HEK293T (cell line): ENCODE data around the gene STAG1.

Experiments
- CTCF ChIA-PET: fragments of 350-600 bp; formaldehyde crosslinking; extraction: SDS; loops from one replicate; lab custom pipeline; 2021; ENCODE audit warnings: antibody characterized with exemption, inconsistent platforms; lab: Yijun Ruan, JAX
- POLR2A ChIA-PET: fragments of 350-600 bp; formaldehyde crosslinking; extraction: SDS; loops from one replicate; lab custom pipeline; 2020; ENCODE audit warnings: antibody characterized with exemption, inconsistent platforms; lab: Yijun Ruan, JAX
- DNase-seq: peaks from one replicate; pipeline ENCODE4 v3.0.0; 2012; ENCODE audit warnings: mixed read lengths; ENCODE audit errors: extremely low spot score
- ARNT ChIP-seq: fragments of 450-650 bp; IDR thresholded peaks from 2 replicates; pipeline ENCODE4 v1.6.1; 2017; ENCODE audit warnings: mild to moderate bottlenecking
- BHLHE40 ChIP-seq: fragments of 450-650 bp; IDR thresholded peaks from 2 replicates; pipeline ENCODE4 v1.6.1; 2016; ENCODE audit warnings: mild to moderate bottlenecking, moderate library complexity, borderline replicate concordance
- CTBP1 ChIP-seq: fragments of 450-650 bp; IDR thresholded peaks from 2 replicates; pipeline ENCODE4 v1.6.1; 2016; ENCODE audit warnings: borderline replicate concordance
- ELF4 ChIP-seq: fragments of 450-650 bp; IDR thresholded peaks from 2 replicates; pipeline ENCODE4 v1.6.1; 2017; ENCODE audit warnings: antibody characterized with exemption
- FOXA1 ChIP-seq: fragments of 450-650 bp; IDR thresholded peaks from 2 replicates; pipeline ENCODE4 v1.6.1; 2016; ENCODE audit warnings: mild to moderate bottlenecking
- FOXK2 ChIP-seq: fragments of 450-650 bp; IDR thresholded peaks from 2 replicates; pipeline ENCODE4 v1.6.1; 2016; ENCODE audit warnings: mild to moderate bottlenecking
- FOXM1 ChIP-seq: fragments of 450-650 bp; IDR thresholded peaks from 2 replicates; pipeline ENCODE4 v1.6.1; 2017; ENCODE audit warnings: mild to moderate bottlenecking, borderline replicate concordance
- HDGF ChIP-seq: fragments of 450-650 bp; IDR thresholded peaks from 2 replicates; pipeline ENCODE4 v1.6.1; 2017; ENCODE audit warnings: antibody characterized with exemption, borderline replicate concordance
- L3MBTL2 ChIP-seq: fragments of 450-650 bp; conservative IDR thresholded peaks from 2 replicates; pipeline ENCODE4 v1.6.1; 2016; ENCODE audit warnings: mild to moderate bottlenecking
- LEF1 ChIP-seq: fragments of 450-650 bp; IDR thresholded peaks from 2 replicates; pipeline ENCODE4 v1.6.1; 2017; ENCODE audit warnings: mild to moderate bottlenecking, borderline replicate concordance
- NFRKB ChIP-seq: fragments of 450-650 bp; IDR thresholded peaks from 2 replicates; pipeline ENCODE4 v1.6.1; 2016; ENCODE audit warnings: mild to moderate bottlenecking, moderate library complexity
- SP1 ChIP-seq: fragments of 450-650 bp; IDR thresholded peaks from 2 replicates; pipeline ENCODE4 v1.6.1; 2017
- SUZ12 ChIP-seq: fragments of 450-650 bp; IDR thresholded peaks from 2 replicates; pipeline ENCODE4 v1.6.1; 2016; ENCODE audit warnings: mild to moderate bottlenecking
- TARDBP ChIP-seq: fragments of 450-650 bp; IDR thresholded peaks from 2 replicates; pipeline ENCODE4 v1.6.1; 2016
- ZNF384 ChIP-seq: fragments of 450-650 bp; IDR thresholded peaks from 2 replicates; pipeline ENCODE4 v1.6.1; 2016
- TF ChIP-seq, protein P1 (sequence below): fragments of 450-650 bp; IDR thresholded peaks from 2 replicates; pipeline ENCODE4 v1.6.1; 2016

Gene STAG1

DNA sequence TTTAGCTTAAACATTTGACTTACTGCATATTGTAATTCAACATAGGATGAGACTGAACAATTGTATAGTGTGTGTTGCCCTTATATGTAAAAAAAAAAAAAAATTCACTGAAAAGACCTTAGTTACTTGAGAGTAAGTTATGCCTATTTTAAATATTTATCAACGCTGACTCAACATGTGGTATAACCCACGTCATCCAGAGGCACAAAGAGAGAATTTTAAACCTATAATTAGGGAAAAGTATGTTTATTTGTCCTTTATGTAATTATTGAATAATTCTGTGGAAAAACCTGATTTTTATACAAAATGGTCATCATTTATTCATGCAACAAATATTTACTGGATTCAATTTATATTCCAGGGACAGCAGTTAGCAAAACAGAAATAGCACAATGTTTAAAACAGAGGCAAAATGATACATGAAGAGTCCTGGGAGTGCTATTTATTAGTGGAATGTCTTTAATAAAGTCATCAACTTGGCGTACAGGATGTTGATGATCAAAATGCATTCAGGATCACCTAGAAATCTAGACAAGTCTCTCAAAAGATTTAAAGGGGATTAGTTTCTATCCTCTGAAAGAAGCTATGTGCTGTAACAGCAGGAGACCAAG is 278.4 kb downstream of the STAG1 start:
- CTCF ChIA-PET = no interaction called here

DNA sequence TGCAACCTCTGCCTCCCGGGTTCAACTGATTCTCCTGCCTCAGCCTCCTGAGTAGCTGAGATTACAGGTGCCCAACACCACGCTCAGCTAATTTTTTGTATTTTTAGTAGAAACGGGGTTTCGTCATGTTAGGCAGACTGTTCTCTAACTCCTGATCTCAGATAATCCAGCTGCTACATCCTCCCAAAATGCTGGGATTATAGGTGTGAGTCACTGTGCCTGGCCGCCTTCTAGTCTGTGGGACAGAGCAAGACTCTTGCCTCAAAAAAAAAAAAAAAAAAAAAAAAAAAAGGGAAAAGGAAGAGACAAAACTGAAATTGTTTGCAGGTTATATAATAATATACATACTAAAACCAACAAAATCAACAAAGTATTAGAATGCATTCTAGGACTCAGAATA is 286.9 kb downstream of the STAG1 start:
- TF ChIP-seq CTBP1 (no peak), FOXM1 (no peak), SUZ12 (no peak), ARNT (no peak)
- TF ChIP-seq, protein P1, sequence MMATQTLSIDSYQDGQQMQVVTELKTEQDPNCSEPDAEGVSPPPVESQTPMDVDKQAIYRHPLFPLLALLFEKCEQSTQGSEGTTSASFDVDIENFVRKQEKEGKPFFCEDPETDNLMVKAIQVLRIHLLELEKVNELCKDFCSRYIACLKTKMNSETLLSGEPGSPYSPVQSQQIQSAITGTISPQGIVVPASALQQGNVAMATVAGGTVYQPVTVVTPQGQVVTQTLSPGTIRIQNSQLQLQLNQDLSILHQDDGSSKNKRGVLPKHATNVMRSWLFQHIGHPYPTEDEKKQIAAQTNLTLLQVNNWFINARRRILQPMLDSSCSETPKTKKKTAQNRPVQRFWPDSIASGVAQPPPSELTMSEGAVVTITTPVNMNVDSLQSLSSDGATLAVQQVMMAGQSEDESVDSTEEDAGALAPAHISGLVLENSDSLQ = no peak
- ChIA-PET CTCF (interaction anchor here (0.8 kb wide), 1 partner anchor 24 kb away, joined by 3 read pairs; no protein-coding TSS in a partner anchor), POLR2A (no interaction called here)
- no peak for DNase-seq

More for the DNA sequence above, 278.4 kb downstream of the STAG1 start:
- POLR2A ChIA-PET = no interaction called here
- TF ChIP-seq NFRKB = no peak
- TF ChIP-seq HDGF = no peak
- no peak for TF ChIP-seq LEF1
- TF ChIP-seq SUZ12 = no peak
- TF ChIP-seq ELF4 = no peak
- no peak for TF ChIP-seq ARNT
- no peak for TF ChIP-seq FOXM1
- no peak for TF ChIP-seq CTBP1
- DNase-seq = no peak

DNA sequence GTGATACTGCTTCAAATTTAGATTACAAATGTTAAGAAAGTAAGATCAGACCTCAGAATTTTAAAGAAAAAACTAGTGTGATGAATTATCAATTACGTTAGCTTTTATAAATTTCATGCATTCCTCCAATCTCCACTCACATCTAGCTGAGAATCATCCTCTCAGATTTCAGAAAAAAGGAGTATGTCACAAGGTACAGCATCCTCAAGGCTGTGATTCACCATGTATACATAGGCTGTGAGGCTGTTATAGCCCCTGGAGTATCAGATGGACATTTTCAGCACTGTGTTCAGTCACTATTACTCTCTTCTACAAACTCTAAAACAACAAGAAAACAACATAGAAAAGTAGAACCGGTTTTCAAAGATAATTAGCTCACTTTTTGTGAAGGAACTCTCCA is 287.7 kb downstream of the STAG1 start:
- POLR2A ChIA-PET = no interaction called here
- TF ChIP-seq NFRKB (no peak), HDGF (no peak), ZNF384 (no peak), FOXM1 (no peak), ARNT (no peak)
- TF ChIP-seq, protein P1 = no peak
- no peak for DNase-seq
- CTCF ChIA-PET = interaction anchor here (0.5 to 0.8 kb wide), 2 partner anchors 24 to 109 kb away, joined by 3 read pairs; no protein-coding TSS in a partner anchor

DNA sequence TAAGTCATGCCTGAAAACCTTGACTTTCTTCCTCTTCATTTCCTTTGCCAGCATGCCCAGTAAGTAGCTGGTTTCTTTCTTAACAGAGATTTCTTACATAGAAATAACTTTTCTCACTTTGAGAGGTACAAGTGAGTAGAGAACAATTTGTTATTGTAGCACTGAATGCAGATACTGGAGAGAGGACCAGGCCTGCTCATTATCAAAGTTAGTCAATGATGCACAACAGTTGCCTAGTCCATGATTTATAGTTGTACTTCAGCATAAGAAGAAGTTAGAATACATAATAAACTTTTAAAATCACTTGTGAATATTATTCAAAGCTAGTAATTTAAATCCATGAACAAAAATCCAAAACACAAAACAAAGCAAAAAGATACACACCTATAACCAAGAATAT is 289.0 kb downstream of the STAG1 start:
- no peak for TF ChIP-seq LEF1
- TF ChIP-seq FOXK2 = no peak
- no peak for TF ChIP-seq SP1
- TF ChIP-seq ELF4 = no peak
- no peak for TF ChIP-seq SUZ12
- TF ChIP-seq TARDBP = no peak
- no peak for TF ChIP-seq HDGF
- TF ChIP-seq L3MBTL2 = no peak
- TF ChIP-seq CTBP1 = no peak
- no peak for TF ChIP-seq FOXA1
- TF ChIP-seq NFRKB = no peak
- no peak for TF ChIP-seq FOXM1
- TF ChIP-seq BHLHE40 = no peak
- no peak for TF ChIP-seq ZNF384
- TF ChIP-seq, protein P1 = no peak
- TF ChIP-seq ARNT = no peak
- POLR2A ChIA-PET = no interaction called here
- DNase-seq = no peak
- CTCF ChIA-PET = interaction anchor here (0.7 kb wide), 1 partner anchor 384 kb away, joined by 4 read pairs; no protein-coding TSS in a partner anchor

DNA sequence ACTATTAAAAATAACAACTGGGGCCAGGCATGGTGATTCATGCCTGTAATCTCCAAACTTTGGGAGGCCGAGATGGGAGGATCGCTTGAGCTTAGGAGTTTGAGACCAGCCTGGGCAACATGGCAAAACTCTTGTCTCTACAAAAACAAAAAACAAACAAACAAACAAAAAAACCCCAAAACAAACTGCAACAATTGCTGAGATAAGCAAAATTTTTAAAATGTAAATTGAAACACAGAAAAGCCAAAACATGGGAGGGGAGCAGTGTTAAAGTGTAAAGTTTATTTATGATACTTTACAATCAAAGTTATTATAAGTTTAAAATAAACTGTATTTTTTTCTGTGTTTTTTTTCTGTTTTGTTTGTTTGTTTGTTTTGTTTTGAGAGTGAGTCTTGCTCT is 294.4 kb downstream of the STAG1 start:
- no peak for DNase-seq
- ChIA-PET POLR2A (no interaction called here), CTCF (interaction anchor here (0.6 kb wide), 1 partner anchor 60 kb away, joined by 3 read pairs; no protein-coding TSS in a partner anchor)
- TF ChIP-seq FOXA1 (no peak), CTBP1 (no peak), FOXM1 (no peak), LEF1 (no peak)

DNA sequence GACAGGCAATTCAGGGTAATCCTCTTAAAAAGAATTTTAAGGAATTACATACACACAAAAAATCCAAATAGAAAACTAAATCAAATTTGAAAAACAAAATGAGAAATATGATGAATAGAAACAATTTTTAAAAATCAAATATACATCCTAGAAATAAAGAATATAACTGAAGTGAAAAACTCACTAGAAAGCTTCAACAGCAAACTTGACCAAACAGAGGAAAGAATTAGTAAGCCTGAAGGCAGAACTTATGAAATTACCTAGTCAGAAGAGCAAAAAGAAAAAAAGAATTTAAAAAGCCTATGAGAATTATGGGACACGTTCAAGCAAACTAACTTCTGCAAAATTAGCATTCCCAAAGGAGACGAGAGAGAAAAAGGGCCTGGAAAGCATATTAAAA is 296.0 kb downstream of the STAG1 start:
- DNase-seq = no peak
- ChIA-PET CTCF (no interaction called here), POLR2A (no interaction called here)
- no peak for TF ChIP-seq SP1
- no peak for TF ChIP-seq ZNF384
- no peak for TF ChIP-seq FOXM1
- TF ChIP-seq NFRKB = no peak

DNA sequence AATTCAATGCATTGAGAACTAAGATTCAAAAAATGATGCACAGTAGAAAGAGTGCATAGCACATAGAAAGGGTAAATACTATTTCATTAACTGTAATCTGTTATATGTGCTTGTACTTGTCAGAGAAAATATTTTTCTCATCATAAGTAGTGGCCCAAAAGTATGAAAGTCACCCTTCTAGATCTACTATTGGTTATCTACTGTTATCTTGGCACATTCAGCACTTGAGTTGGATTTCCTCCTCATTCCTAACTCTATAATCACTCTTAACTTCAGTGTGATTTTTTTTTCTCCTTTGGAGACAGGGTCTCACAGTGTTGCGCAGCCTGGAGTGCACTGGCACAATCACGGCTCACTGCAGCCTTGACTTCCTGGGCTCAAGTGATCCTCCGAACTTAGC is 307.6 kb downstream of the STAG1 start:
- no peak for DNase-seq
- TF ChIP-seq CTBP1 = no peak
- no peak for TF ChIP-seq ZNF384
- TF ChIP-seq, protein P1 = no peak
- no peak for TF ChIP-seq L3MBTL2
- no peak for TF ChIP-seq TARDBP
- no peak for TF ChIP-seq FOXM1
- TF ChIP-seq NFRKB = no peak
- CTCF ChIA-PET = no interaction called here
- POLR2A ChIA-PET = no interaction called here
